Esophagus muscularis mucosa (tissue), 3 donors: ENCODE measurements around the gene SQSTM1.

ENCODE experiments used
- CTCF ChIP-seq, 3 experiments: fragments of 200-600 bp in 2 of 3; fragments of 450-650 bp in 1 of 3; sonication (generic) in 2 of 3; IDR thresholded peaks; one replicate each; pipeline ENCODE4 v1.5.1; 2017 to 2019; ENCODE audit warnings: antibody characterized with exemption in 3 of 3, mild to moderate bottlenecking in 2 of 3, moderate library complexity in 1 of 3
- POLR2AphosphoS5 ChIP-seq, 2 donors: sonication (generic); formaldehyde crosslinking; IDR thresholded peaks; one replicate each; pipeline ENCODE4 v1.6.1; 2017; ENCODE audit warnings: antibody characterized with exemption in 2 of 2

GRCh38 chr5:179873588-179874110 is 52.9 kb downstream of the SQSTM1 start:
- TF ChIP-seq CTCF (IDR thresholded peaks at IDR 0.05): no peak
- no peak for TF ChIP-seq POLR2AphosphoS5 (IDR thresholded peaks at IDR 0.05)
